ENCODE data around the gene IGF2BP3. TPM values are rescaled to one million over a fixed set of nuclear protein-coding genes. Genes with fewer than 3 reads are reported as not detected.

Gene IGF2BP3
- total RNA-seq, 1 experiment from 2014 or later, result 44.1 TPM

GRCh38 chr7:23267357-23267756 lies 202.9 kb downstream of the IGF2BP3 start:
- no peak for DNase-seq (ENCODE audit: low read depth)

DNA sequence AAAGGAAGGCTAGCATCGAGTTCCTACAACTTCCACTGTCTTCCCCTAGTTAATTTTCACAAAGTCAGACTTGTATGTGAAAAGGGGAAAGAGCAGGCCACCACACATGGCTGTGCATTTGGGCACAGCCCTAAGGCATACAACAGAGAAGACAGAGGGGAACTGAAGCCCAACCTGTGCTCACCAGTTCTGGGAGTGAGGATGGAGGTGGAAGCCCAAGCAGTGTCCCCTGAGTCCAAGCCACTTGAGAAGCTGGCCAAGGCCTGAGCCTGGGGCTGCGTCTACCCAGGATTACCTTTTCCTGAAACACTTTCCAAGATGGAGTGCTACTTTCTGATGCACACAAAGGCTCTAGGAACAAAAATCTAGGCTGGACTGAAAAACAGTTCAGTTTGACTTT lies 203.4 kb downstream of the IGF2BP3 start:
- no peak for DNase-seq (ENCODE audit: low read depth)

GRCh38 chr7:23264916-23265458 lies 205.3 kb downstream of the IGF2BP3 start:
- no peak for DNase-seq (ENCODE audit: low read depth)

GRCh38 chr7:23261843-23262452 lies 208.3 kb downstream of the IGF2BP3 start:
- peak; percentile 47 for DNase-seq (ENCODE audit: low read depth)

- no peak for DNase-seq (ENCODE audit: low read depth)
Observed at GRCh38 chr7:23260371-23260770, 209.9 kb downstream of the IGF2BP3 start.

Small RNAs within 50 kb of the gene (small RNA-seq; reads per million reads assigned to genes)
- gene AC079780.1 (not detected), gene RF00019 (not detected), gene RNU7-143P (not detected), gene SNORD65C (0.30 reads per million, percentile 29 among the genes with 10 or more reads in this experiment)

Other genes with a start within 250 kb of the IGF2BP3 start
- 2.8 and 3.9 TPM in 2 replicates for gene GPNMB, start 223.7 kb downstream of the IGF2BP3 start, total RNA-seq (2014; rRNA removed; shearing (Covaris generic))
- gene MALSU1, start 171.2 kb downstream of the IGF2BP3 start, total RNA-seq (2014; rRNA removed; shearing (Covaris generic)), result 105 and 129 TPM in 2 replicates
- gene TRA2A, start 61.5 kb upstream of the IGF2BP3 start, total RNA-seq (2014; rRNA removed; shearing (Covaris generic)), result 15.8 and 49.6 TPM in 2 replicates
- gene CCDC126, start 126.9 kb upstream of the IGF2BP3 start, total RNA-seq (2014; rRNA removed; shearing (Covaris generic)), result 7.8 and 9.1 TPM in 2 replicates
- not detected in 2 replicates for gene FAM221A, start 209.7 kb upstream of the IGF2BP3 start, total RNA-seq (2014; rRNA removed; shearing (Covaris generic))
- gene STK31, start 239.7 kb upstream of the IGF2BP3 start, total RNA-seq (2014; rRNA removed; shearing (Covaris generic)), result 0.02 TPM in 1 of 2 replicates, not detected in the other